PFSK-1 (cell line): ENCODE measurements around the gene KIAA0319L.

Experiments used
- POLR2AphosphoS5 ChIP-seq: IDR thresholded peaks from 2 replicates; pipeline ENCODE4 v1.6.1; 2012; ENCODE audit warnings: low read depth, mild to moderate bottlenecking, control low read depth, low read length, moderate library complexity
- REST ChIP-seq, 2 experiments: IDR thresholded peaks; 2 replicates each; pipeline versions ENCODE4 v1.6.1 to v1.8.0; 2011 to 2012; ENCODE audit warnings: low read depth in 2 of 2, low read length in 2 of 2, control low read depth in 1 of 2, inconsistent platforms in 1 of 2, mild to moderate bottlenecking in 1 of 2, moderate library complexity in 1 of 2; ENCODE audit not compliant: insufficient read depth in 1 of 2
- TAF1 ChIP-seq: IDR thresholded peaks from 2 replicates; pipeline ENCODE4 v1.6.1; 2012; ENCODE audit warnings: low read length, control low read depth, borderline replicate concordance; ENCODE audit not compliant: insufficient read depth

GRCh38 chr1:35509558-35509957, 47.6 kb downstream of the KIAA0319L start:
- TF ChIP-seq REST (IDR thresholded peaks at IDR 0.05; ENCODE audit: insufficient read depth in 1 of 2, low read depth in 2 of 2, low read length in 2 of 2) (no peak), TAF1 (no peak), POLR2AphosphoS5 (no peak)
